Mucosa of rectum (tissue), 2 donors: ENCODE measurements around the gene HECTD1.
"Not testable (repeated sequence)": the region's sequence is repeated elsewhere in the genome, so short reads cannot be mapped to it uniquely, and the experiment has no call there.

Experiments
- H3K27ac ChIP-seq, 2 donors: one replicate each; pipeline ENCODE4 v1.7.0; 2013; ENCODE audit warnings: inconsistent platforms in 2 of 2, low read depth in 2 of 2, low read length in 2 of 2
- H3K27me3 ChIP-seq, 2 donors: one replicate each; pipeline ENCODE4 v1.7.0; 2013; ENCODE audit warnings: low read length in 2 of 2; ENCODE audit not compliant: control insufficient read depth in 2 of 2, insufficient read depth in 2 of 2
- H3K36me3 ChIP-seq, 2 donors: one replicate each; pipeline ENCODE4 v1.7.0; 2013; ENCODE audit warnings: low read length in 2 of 2; ENCODE audit not compliant: control insufficient read depth in 2 of 2, insufficient read depth in 2 of 2
- H3K4me1 ChIP-seq, 2 donors: one replicate each; pipeline ENCODE4 v1.7.0; 2013; ENCODE audit warnings: low read length in 2 of 2, mild to moderate bottlenecking in 1 of 2; ENCODE audit not compliant: control insufficient read depth in 2 of 2, insufficient read depth in 2 of 2
- H3K4me3 ChIP-seq, 2 donors: one replicate each; pipeline ENCODE4 v1.7.0; 2013; ENCODE audit warnings: low read length in 2 of 2
- H3K9ac ChIP-seq, 2 donors: one replicate each; pipeline ENCODE4 v1.7.0; 2013; ENCODE audit warnings: low read length in 2 of 2, low read depth in 1 of 2, mild to moderate bottlenecking in 1 of 2
- H3K9me3 ChIP-seq, 2 donors: one replicate each; pipeline ENCODE4 v1.7.0; 2013; ENCODE audit warnings: low read length in 2 of 2; ENCODE audit not compliant: control insufficient read depth in 2 of 2
- donor health status: healthy.
- donor health status: Normal muscosa, but diverticular disease.

Gene HECTD1

GRCh38 chr14:31182016-31182415 lies 25.6 kb downstream of the HECTD1 start:
- not testable (repeated sequence) for H3K27me3 ChIP-seq, H3K27ac ChIP-seq, H3K9ac ChIP-seq, H3K4me1 ChIP-seq, H3K9me3 ChIP-seq, H3K4me3 ChIP-seq
- peaks cover 13 to 15% of the 10 kb centered on the region in 2 donors for H3K36me3 ChIP-seq

DNA sequence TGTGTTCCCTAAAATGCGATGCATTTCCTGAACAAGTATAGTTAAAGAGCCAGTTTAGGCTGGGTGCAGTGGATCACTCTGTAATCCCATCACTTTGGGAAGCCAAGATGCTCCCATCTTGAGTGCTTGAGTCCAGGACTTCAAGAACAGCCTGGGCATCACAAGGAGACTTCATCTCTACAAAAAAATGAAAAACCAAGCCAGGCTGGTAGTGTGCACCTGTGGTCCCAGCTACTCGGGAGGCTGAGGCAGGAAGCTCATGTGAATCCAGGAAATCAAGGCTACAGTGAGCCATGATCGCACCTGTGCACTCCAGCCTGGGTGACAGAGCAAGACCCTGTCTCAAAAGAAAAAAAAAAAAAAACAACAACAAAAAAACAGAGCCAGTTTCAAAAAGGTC lies 26.3 kb downstream of the HECTD1 start:
- no peak overlapping the region for H3K4me3 ChIP-seq
- no peaks in the 10 kb centered on the region for H3K9me3 ChIP-seq
- H3K4me1 ChIP-seq, result no peaks in the 10 kb centered on the region
- H3K36me3 ChIP-seq, result peaks cover 14 to 17% of the 10 kb centered on the region in 2 donors
- H3K27ac ChIP-seq, result no peak overlapping the region
- no peaks in the 10 kb centered on the region for H3K27me3 ChIP-seq
- H3K9ac ChIP-seq, result no peak overlapping the region

- H3K9ac ChIP-seq, result no peak overlapping the region
- H3K4me3 ChIP-seq, result no peak overlapping the region
- H3K36me3 ChIP-seq, result peaks cover 18 to 23% of the 10 kb centered on the region in 2 donors
- H3K4me1 ChIP-seq, result no peaks in the 10 kb centered on the region
- H3K9me3 ChIP-seq, result no peaks in the 10 kb centered on the region
- no peak overlapping the region for H3K27ac ChIP-seq
- H3K27me3 ChIP-seq, result no peaks in the 10 kb centered on the region
Measured at GRCh38 chr14:31180299-31181051, 27.1 kb downstream of the HECTD1 start.

DNA sequence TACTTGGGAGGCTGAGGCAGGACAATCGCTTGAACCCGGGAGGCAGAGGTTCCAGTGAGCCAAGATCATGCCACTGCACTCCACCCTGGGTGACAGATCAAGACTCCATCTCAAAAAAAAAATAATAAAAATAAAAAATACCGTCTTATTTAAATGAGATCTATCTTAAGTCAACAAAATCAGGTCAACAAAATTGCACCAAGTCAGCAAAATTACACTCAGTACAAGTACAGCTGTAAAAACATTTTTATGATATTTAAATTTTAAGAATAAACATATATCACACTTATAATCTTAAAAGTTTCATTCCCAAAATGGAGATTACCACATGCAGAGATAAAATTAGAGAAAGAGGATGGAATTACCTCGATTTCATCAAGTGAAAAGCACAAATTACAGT lies 33.2 kb downstream of the HECTD1 start:
- Histone ChIP-seq H3K4me1 (no peaks in the 10 kb centered on the region), H3K9me3 (no peaks in the 10 kb centered on the region), H3K27me3 (no peaks in the 10 kb centered on the region), H3K4me3 (no peak overlapping the region), H3K9ac (no peak overlapping the region), H3K27ac (no peak overlapping the region), H3K36me3 (peaks cover 62 to 64% of the 10 kb centered on the region in 2 donors)

GRCh38 chr14:31173120-31173837 lies 34.3 kb downstream of the HECTD1 start:
- Histone ChIP-seq H3K27me3 (no peaks in the 10 kb centered on the region), H3K4me3 (no peak overlapping the region), H3K9ac (no peak overlapping the region), H3K4me1 (no peaks in the 10 kb centered on the region), H3K27ac (no peak overlapping the region), H3K9me3 (no peaks in the 10 kb centered on the region), H3K36me3 (peaks cover 63 to 67% of the 10 kb centered on the region in 2 donors)

DNA sequence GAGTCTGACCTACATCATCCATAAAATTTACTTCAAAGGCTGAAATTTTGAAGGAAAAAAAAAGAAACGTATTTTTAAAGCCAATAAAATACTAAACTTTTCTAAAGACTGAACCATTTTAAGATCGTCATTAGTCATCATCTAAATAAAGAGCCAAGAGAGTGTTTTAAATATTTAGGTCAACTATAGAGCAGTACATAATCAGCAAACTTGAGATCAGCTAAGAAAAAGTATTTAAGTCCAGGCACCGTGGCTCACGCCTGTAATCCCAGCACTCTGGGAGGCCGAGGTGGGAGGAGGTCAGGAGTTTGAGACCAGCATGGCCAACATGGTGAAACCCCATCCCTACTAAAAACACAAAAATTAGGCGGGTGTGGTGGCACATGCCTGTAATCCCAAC lies 35.5 kb downstream of the HECTD1 start:
- no peak overlapping the region for H3K9ac ChIP-seq
- H3K4me3 ChIP-seq, result no peak overlapping the region
- H3K36me3 ChIP-seq, result peaks cover 61 to 68% of the 10 kb centered on the region in 2 donors
- H3K9me3 ChIP-seq, result no peaks in the 10 kb centered on the region
- no peaks in the 10 kb centered on the region for H3K27me3 ChIP-seq
- no peaks in the 10 kb centered on the region for H3K4me1 ChIP-seq
- no peak overlapping the region for H3K27ac ChIP-seq

DNA sequence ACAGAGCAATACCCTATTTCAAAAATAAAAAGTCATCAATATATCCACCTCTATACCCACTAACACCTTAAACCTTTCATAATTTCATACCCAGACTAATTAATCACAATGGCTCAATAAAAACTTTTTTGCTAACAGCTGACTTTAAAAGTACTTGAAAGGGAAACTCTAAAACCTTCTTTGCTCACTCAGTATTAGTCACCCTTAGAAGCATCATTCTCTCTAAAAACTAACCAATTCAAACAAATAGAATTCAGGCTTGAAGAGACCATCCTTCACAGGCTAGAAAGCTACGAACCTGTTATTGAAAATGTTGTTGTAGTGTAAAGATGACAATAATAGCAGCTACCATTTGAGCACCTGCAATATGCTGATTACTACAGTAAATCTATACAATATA lies 37.2 kb downstream of the HECTD1 start:
- no peak overlapping the region for H3K4me3 ChIP-seq
- peaks cover 63 to 73% of the 10 kb centered on the region in 2 donors for H3K36me3 ChIP-seq
- no peaks in the 10 kb centered on the region for H3K4me1 ChIP-seq
- H3K27me3 ChIP-seq, result no peaks in the 10 kb centered on the region
- no peaks in the 10 kb centered on the region for H3K9me3 ChIP-seq
- H3K9ac ChIP-seq, result no peak overlapping the region
- no peak overlapping the region for H3K27ac ChIP-seq

DNA sequence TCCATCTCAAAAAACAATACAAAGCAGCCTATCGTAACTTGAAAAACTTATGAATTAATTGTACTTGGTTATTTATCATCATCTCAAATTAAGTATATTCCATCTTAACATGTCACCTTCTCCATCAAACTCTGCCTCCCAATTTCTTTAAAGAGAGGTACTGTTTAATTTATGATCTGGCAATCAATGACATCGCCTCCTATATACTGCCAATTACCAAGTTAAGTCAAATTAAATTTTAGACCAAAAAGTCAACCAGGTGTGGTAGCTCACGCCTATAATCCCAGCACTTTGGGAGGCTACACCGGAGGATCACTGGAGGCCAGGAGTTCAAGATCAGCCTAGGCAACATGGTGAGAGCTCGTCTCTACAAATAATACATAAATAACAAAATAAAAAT lies 37.7 kb downstream of the HECTD1 start:
- no peak overlapping the region for H3K4me3 ChIP-seq
- no peaks in the 10 kb centered on the region for H3K9me3 ChIP-seq
- H3K27me3 ChIP-seq, result no peaks in the 10 kb centered on the region
- peaks cover 61 to 71% of the 10 kb centered on the region in 2 donors for H3K36me3 ChIP-seq
- H3K9ac ChIP-seq, result no peak overlapping the region
- H3K4me1 ChIP-seq, result no peaks in the 10 kb centered on the region
- no peak overlapping the region for H3K27ac ChIP-seq

DNA sequence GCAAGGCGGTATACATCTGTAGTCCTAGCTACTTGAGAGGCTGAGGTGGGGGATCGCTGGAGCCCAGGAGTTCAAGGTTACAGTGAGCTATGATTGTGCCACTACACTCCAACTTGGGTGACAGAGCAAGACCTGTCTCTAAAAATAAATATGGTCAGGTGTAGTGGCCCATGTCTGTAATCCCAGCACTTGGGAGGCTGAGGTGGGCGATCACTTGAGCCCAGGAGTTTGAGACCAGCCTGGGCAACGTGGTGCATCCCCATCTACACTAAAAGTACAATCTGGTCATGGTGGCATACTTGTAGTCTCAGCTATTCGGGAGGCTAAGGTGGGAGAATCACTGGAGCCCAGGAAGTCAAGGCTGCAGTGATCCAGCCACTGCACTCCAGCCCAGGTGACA lies 40.6 kb downstream of the HECTD1 start:
- H3K4me1 ChIP-seq, result no peaks in the 10 kb centered on the region
- H3K36me3 ChIP-seq, result peaks cover 54 to 58% of the 10 kb centered on the region in 2 donors
- H3K27ac ChIP-seq, result no peak overlapping the region

GRCh38 chr14:31166271-31166561 lies 41.4 kb downstream of the HECTD1 start:
- H3K27ac ChIP-seq, result no peak overlapping the region
- no peaks in the 10 kb centered on the region for H3K4me1 ChIP-seq
- H3K36me3 ChIP-seq, result peaks cover 51 to 58% of the 10 kb centered on the region in 2 donors
- H3K9me3 ChIP-seq, result no peaks in the 10 kb centered on the region
- no peak overlapping the region for H3K4me3 ChIP-seq
- H3K9ac ChIP-seq, result no peak overlapping the region
- no peaks in the 10 kb centered on the region for H3K27me3 ChIP-seq

More for the DNA sequence above, 40.6 kb downstream of the HECTD1 start:
- Histone ChIP-seq H3K9me3 (no peaks in the 10 kb centered on the region), H3K9ac (no peak overlapping the region), H3K27me3 (no peaks in the 10 kb centered on the region), H3K4me3 (no peak overlapping the region)
